ENCODE measurements around the gene RPRD2.
"Not testable (repeated sequence)": the region's sequence is repeated elsewhere in the genome, so short reads cannot be mapped to it uniquely, and the experiment has no call there.

GRCh38 chr1:150395115-150395514 lies 31.2 kb downstream of the RPRD2 start:
- TF ChIP-seq YY1 (IDR thresholded peaks at IDR 0.05; ENCODE audit: insufficient read depth, insufficient read length); ZNF274 (IDR thresholded peaks at IDR 0.05; ENCODE audit: low read depth, low read length): not testable (repeated sequence)
